ENCODE results near the gene PLAAT3. TPM values are rescaled to one million over a fixed set of nuclear protein-coding genes. Genes with fewer than 3 reads are reported as not detected.
"Not testable (repeated sequence)": the region's sequence is repeated elsewhere in the genome, so short reads cannot be mapped to it uniquely, and the experiment has no call there.

PLAAT3 gene
- total RNA-seq, 2 donors from 2014 or later, result 5.4 to 7.6 TPM

DNA sequence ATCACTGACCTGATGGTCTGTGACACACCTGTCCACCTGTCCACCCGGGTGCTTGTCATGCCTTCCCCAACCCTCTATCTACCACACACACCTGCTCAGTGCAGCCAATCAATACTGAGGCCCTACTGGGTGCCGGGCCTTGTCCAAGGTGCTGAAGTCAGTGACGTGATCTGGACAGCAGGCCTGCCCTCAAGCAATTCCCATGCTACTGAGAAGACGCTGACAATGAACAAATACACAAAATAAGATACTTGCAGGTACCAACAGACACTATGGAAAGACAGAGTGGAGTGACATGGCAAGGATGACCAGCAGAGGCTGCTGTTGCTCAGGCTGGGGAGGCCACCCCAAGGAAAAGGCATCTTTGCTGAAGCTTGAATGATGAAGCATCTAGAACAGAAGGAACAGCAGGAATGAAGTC is 21.2 kb downstream of the PLAAT3 start:
- H3K27me3 Mint-ChIP-seq, result no peaks in the 10 kb centered on the region
- no peak for ATAC-seq (replicated peaks)
- H3K4me1 Mint-ChIP-seq, result no peaks in the 10 kb centered on the region

DNA sequence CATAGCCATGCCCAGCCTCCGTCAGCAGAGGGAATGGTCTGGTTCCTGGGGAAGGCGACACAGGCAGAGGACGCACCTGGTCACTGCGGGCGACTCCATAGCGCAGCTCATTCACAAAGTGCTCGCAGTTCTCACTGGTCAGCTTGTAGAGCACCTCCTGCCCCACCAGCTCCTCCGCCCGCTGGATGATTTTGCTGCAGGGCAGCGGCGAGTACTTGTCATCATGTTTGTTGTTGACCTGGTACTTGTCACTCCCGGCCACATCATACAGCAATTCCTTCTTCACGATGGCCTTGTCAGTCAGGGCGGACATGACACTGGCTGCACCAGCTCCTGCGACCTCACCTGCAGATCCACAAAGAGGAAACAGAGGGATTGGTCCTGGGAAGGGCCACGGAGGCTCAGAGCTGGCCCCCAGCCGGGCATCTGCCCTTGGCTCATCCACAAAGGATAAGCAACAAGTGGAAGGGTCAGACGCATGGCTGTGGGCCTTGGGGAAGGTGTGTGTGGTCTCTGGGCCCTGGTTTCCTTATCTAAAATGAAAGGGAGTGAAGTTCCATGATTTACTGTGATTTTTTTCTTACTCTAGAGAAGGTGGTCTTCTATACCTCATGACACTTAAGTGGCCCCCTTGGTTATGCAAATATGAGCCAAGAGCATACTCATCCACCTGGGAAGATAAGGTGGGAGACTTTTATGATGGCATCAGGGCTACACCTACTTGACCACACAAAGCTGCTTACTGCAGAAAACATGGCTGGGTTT is 24.0 kb downstream of the PLAAT3 start:
- H3K27ac Mint-ChIP-seq, result no peak overlapping the region

More for the DNA sequence above, 21.2 kb downstream of the PLAAT3 start:
- Mint-ChIP-seq H3K9me3 (no peaks in the 10 kb centered on the region), H3K4me3 (no peak overlapping the region), H3K27ac (no peak overlapping the region), H3K36me3 (ENCODE audit: low read depth) (no peaks in the 10 kb centered on the region)

DNA sequence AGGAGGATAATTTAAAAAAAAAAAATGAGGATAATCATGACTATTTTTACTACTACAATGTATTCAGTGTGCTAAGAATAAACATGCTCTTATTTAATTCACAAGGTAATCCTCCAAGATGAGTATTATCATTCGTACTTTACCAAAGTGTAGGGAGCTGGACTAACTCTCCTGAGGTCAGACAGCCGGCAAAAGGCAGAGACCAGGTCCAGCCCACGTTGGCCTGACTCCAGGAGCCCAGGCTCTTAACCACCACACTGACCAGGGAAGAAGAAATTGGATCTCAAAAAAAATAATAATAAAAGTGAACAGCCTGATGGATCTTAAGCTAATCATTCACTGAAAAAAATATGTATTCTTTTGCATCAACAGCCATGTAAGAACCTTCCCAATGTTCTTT is 25.2 kb downstream of the PLAAT3 start:
- Mint-ChIP-seq H3K27me3 (no peaks in the 10 kb centered on the region), H3K36me3 (ENCODE audit: low read depth) (no peaks in the 10 kb centered on the region), H3K4me3 (no peak overlapping the region), H3K4me1 (no peaks in the 10 kb centered on the region), H3K27ac (no peak overlapping the region), H3K9me3 (no peaks in the 10 kb centered on the region)
- no peak for ATAC-seq (replicated peaks)

More for the DNA sequence above, 24.0 kb downstream of the PLAAT3 start:
- Mint-ChIP-seq H3K36me3 (ENCODE audit: low read depth) (no peaks in the 10 kb centered on the region), H3K4me3 (no peak overlapping the region), H3K9me3 (no peaks in the 10 kb centered on the region), H3K4me1 (no peaks in the 10 kb centered on the region), H3K27me3 (no peaks in the 10 kb centered on the region)
- no peak for ATAC-seq (replicated peaks)

DNA sequence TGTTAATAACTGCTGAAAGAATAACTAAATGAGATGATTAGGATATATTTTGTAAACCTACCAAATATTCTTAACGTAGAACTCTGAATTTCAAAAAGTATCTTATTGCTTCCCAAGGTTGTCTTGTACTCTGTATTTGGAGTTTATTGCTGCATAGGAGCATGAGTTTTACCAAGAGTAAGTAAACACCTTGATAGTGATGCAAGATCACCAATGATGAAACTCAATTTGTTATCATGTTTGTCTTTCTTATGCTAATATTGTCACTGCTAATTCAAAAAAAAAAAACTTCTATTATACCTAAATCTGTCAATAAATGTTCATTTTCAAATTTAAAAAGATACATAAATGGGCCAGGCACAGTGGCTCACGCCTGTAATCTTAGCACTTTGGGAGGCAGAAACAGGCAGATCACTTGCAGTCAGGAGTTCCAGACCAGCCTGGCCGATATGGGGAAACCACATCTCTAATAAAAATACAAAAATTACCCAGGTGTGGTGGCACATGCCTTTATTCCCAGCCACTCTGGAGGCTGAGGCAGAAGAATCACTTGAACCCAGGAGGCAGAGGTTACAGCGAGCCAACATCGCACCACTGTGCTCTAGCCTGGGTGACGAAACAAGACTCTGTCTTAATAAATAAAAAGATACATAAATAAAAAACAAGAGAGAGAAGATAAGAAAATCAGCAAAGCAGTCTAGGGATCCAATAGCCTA is 27.6 kb downstream of the PLAAT3 start:
- Mint-ChIP-seq H3K27ac (no peak overlapping the region), H3K27me3 (no peaks in the 10 kb centered on the region), H3K4me1 (peaks cover 9% of the 10 kb centered on the region), H3K4me3 (no peak overlapping the region), H3K36me3 (ENCODE audit: low read depth) (no peaks in the 10 kb centered on the region), H3K9me3 (peaks cover 7% of the 10 kb centered on the region)
- ATAC-seq (replicated peaks), result no peak

DNA sequence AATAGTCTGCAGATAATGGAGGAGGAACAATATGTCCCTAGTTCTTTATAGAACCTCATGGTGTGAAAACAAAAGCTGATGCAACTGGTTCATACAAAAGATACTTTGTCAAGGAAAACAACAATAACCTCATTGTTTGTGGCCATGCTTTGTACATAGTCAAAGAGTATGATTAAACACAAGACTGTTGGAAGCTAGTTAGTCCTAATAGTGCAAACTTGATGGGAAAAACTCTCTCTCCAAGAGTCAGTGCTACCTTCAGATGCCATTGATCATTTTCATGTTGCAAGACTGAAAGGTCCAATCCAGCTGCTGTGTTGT is 30.9 kb downstream of the PLAAT3 start:
- Mint-ChIP-seq H3K27ac (no peak overlapping the region), H3K36me3 (ENCODE audit: low read depth) (no peaks in the 10 kb centered on the region), H3K4me1 (peaks cover 9% of the 10 kb centered on the region), H3K9me3 (peaks cover 16% of the 10 kb centered on the region), H3K4me3 (no peak overlapping the region), H3K27me3 (no peaks in the 10 kb centered on the region)
- ATAC-seq (replicated peaks), result no peak

DNA sequence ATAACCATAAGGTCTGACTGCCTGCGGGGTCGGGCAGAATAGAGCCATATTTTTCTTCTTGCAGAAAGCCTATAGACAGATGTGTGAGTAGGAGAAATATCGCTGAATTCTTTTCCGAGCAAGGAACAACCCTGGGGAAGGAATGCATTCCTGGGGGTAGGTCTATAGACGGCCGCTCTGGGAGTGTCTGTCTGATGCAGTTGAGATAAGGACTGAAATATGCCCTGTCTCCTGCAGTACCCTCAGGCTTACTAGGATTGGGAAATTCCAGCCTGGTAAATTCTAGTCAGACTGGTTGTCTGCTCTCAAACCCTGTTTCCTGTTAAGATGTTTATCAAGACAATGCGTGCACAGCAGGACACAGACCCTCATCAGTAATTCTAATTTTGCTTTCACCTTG is 33.0 kb downstream of the PLAAT3 start:
- not testable (repeated sequence) for H3K27ac Mint-ChIP-seq; H3K4me3 Mint-ChIP-seq; H3K27me3 Mint-ChIP-seq; H3K4me1 Mint-ChIP-seq; ATAC-seq (replicated peaks); H3K36me3 Mint-ChIP-seq (ENCODE audit: low read depth)
- H3K9me3 Mint-ChIP-seq, result peaks cover 16% of the 10 kb centered on the region

DNA sequence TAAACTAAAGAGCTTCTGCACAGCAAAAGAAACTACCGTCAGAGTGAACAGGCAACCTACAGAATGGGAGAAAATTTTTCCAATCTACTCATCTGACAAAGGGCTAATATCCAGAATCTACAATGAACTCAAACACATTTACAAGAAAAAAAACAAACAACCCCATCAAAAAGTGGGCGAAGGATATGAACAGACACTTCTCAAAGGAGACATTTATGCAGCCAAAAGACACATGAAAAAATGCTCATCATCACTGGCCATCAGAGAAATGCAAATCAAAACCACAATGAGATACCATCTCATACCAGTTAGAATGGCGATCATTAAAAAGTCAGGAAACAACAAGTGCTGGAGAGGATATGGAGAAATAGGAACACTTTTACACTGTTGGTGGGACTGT is 35.4 kb downstream of the PLAAT3 start:
- H3K27me3 Mint-ChIP-seq, result not testable (repeated sequence)

DNA sequence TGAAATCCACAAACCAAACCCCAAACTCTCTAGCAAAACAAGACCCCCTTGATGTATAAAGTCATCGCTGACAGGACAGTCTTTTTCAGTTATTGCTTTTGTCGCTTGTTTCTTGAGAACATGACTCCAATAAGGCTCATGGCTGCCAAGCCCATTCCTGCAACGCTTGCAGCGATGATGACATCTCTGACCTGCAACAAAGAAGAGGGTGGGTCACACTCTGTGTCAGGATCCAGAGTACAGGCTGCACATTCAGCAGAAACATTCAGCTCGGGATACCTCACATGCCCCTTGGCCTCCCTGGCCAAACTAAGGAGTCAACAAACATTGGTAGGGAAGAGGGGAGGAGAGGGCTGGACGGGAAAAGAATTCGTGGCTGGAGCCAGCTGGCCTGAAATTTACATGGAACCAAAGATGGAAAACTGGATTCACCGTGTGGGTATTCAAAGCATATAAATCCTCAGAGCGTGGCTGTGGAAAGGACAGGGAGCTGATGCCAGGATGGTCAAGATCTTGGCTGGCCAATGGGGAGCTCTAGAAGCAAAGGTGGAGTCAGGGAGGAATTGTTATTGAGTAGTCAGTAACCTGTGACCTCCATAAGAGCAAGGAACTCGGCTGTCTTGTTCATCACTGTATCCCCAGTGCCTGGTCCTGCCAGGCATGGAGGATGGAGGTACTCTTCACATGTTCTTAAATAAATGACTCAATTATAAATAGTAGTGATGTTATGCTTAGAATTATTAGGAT is 39.2 kb downstream of the PLAAT3 start:
- no peaks in the 10 kb centered on the region for H3K9me3 Mint-ChIP-seq
- no peaks in the 10 kb centered on the region for H3K36me3 Mint-ChIP-seq (ENCODE audit: low read depth)
- no peak for ATAC-seq (replicated peaks)
- H3K4me3 Mint-ChIP-seq, result peak overlapping the region; percentile 71
- H3K4me1 Mint-ChIP-seq, result peaks cover 14% of the 10 kb centered on the region
- no peaks in the 10 kb centered on the region for H3K27me3 Mint-ChIP-seq
- peak overlapping the region; percentile 93 for H3K27ac Mint-ChIP-seq

More for the DNA sequence above, 35.4 kb downstream of the PLAAT3 start:
- H3K36me3 Mint-ChIP-seq (ENCODE audit: low read depth); ATAC-seq (replicated peaks); H3K27ac Mint-ChIP-seq; H3K4me3 Mint-ChIP-seq: not testable (repeated sequence)
- peaks cover 22% of the 10 kb centered on the region for H3K4me1 Mint-ChIP-seq
- H3K9me3 Mint-ChIP-seq, result peaks cover 16% of the 10 kb centered on the region

DNA sequence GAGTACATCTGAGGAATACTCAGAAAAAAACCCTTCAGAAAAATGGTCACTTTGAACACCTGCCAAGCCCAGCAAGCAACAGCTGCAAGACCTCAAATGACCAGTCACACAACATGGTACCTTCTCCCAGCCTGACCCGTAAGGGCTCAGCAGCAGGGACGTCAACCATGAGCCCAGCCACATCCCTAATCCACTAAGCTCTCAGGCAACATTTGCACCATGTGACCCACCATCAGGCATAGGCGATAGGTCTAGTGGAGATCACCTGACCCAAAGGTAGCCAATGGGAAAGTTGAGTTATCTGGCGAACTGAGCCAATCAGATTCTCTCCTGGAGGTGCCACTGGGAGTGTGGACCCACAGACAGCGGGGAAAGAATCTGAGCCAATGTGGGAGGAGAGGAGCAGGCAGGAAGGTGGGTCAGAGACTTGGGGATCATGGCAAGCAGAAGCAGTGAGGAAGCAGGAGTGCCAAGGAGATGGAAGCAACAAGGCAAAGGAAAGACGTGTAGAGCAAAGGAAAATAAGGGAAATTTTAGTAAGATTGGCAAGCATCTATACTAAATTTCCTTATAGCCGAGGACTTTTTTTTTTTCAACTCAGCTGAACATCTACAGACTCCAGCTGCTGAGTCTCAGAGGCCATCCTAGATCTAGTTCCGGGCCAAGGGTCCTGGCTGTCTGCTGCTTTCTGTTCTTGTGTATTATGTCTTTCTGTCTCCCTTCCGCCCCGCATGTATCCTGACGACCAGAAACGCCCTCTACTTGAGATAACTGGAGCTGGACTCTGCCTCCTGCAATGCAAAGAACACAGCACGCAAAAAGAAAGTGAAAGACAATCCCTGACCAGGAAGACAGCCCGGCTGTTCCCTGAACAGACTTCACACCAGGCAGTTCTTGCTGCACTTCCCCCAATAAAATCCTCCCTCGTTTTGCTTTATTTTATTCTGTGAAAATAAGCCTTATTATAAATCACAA is 40.1 kb downstream of the PLAAT3 start:
- H3K4me1 Mint-ChIP-seq, result peaks cover 14% of the 10 kb centered on the region
- H3K4me3 Mint-ChIP-seq, result peak overlapping the region; percentile 71
- no peaks in the 10 kb centered on the region for H3K36me3 Mint-ChIP-seq (ENCODE audit: low read depth)
- ATAC-seq (replicated peaks), result peak; percentile 83
- peak overlapping the region; percentile 93 for H3K27ac Mint-ChIP-seq
- no peaks in the 10 kb centered on the region for H3K27me3 Mint-ChIP-seq
- no peaks in the 10 kb centered on the region for H3K9me3 Mint-ChIP-seq

DNA sequence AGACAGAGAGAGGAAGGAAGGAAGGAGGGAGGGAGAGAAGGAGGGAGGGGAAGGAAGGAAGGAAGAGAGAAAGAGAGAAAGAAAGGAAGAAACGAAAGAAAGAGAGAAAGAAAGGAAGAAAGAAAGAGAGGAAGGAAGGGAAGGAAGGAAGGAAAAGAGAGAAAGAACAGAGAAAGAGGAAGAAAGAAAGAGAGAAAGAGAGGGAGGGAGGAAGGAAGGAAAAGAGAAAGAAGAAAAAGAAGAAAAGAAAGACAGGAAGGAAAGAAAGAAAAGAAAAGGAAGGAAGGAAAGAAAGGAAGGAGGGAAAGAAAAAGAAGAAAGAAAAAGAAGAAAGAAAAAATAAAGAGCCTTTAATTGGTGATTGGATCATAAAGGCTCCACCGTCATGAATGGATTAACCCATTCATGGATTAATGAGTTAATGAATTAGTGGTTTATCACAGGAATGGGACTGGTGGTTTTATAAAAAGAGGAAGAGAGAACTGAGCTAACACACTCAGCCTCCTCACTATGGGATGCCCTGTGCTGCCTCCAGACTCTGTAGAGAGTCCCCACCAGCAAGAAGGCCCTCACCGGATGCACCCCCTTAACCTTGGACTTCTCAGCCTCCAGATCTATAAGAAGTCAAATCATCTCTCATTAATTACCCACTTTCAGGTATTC is 42.1 kb downstream of the PLAAT3 start:
- Mint-ChIP-seq H3K4me3 (no peak overlapping the region), H3K9me3 (no peaks in the 10 kb centered on the region), H3K27ac (peak overlapping the region; percentile 61), H3K36me3 (ENCODE audit: low read depth) (no peaks in the 10 kb centered on the region), H3K27me3 (no peaks in the 10 kb centered on the region), H3K4me1 (peaks cover 14% of the 10 kb centered on the region)
- ATAC-seq (replicated peaks), result no peak

DNA sequence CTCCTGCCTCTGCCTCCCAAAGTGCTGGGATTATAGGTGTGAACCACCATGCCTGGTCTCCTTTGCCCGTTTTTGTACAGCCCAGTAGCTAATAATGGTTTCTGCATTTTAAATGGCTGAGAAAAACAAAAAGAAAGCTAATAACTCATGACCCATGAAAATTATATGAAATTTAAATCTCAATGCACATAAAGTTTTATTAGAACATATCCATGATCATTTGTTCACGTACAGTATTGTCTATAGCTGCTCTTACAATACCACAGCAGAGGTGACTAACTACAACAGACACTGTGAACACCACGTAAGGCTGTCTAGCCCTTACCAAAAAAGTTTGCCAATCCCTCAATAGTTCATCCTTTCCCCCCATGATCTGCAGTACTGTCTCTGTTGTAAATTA is 44.7 kb downstream of the PLAAT3 start:
- Mint-ChIP-seq H3K9me3 (no peaks in the 10 kb centered on the region), H3K36me3 (ENCODE audit: low read depth) (no peaks in the 10 kb centered on the region), H3K27ac (no peak overlapping the region), H3K4me1 (peaks cover 18% of the 10 kb centered on the region), H3K4me3 (no peak overlapping the region), H3K27me3 (no peaks in the 10 kb centered on the region)
- no peak for ATAC-seq (replicated peaks)

DNA sequence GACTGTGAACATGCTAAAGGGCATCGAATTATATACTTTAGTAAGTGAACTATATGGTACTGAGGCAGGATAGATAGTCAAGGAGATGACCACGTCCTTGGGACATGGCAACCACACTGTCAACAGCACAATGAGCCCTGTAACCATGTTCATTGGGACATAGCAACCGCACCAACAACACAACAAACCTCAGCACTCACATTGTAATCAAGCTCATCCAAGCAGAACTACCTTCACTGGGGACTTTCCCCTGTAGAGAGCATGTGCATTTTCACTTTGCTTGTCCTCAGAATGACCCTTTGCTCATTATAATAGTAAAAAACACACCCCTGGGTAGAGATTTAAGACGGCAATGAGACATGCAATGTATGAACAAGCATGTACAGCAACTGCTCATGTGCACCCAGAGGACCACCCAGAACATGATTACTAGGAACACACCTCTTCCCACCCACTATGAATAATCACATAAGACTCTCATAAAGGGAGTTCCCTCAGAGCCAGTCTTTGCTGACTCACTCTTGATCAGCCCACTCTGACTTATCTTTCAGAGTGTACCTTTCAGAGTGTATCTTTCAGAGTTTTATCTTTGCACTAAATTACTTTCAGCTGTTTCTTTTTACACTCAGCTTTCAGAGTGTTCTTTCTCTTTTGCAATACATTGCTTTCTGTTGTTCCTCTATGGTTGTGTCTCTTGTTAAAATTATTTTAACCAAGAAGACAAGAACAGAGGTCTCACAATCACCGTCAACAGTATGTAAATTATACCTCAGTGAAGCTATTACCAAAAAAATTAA is 47.0 kb downstream of the PLAAT3 start:
- Mint-ChIP-seq H3K36me3 (ENCODE audit: low read depth) (no peaks in the 10 kb centered on the region), H3K27ac (peak overlapping the region; percentile 96), H3K4me3 (peak overlapping the region; percentile 66), H3K4me1 (peaks cover 20% of the 10 kb centered on the region), H3K9me3 (no peaks in the 10 kb centered on the region), H3K27me3 (no peaks in the 10 kb centered on the region)
- peak; percentile 86 for ATAC-seq (replicated peaks)

DNA sequence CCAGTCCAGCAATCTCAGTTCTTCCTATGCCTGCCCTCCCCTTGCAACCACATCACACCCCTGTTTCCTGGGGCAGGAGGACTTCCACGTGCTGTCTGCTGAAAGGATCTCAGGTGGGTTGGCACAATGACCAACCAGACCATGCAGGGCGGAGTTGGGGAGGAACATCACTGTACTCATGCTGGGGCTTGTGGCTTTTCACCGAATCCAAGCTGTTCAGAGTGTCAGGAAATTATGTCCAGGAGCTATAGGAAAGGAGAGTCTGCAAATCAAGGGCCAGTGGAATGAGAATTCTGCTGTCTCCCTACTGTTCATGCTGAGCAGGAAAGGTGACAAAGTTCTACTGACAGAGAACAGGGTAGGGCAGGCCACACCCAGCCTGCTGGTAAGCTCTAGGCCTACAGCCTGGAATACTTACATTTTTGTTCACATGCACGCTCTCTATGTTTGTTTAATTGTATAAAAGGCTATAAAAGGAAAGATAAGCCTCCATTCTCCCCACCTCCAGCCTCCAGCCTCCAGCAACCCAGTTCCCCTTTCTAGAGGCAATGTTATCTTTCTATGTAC is 49.4 kb downstream of the PLAAT3 start:
- Mint-ChIP-seq H3K27me3 (no peaks in the 10 kb centered on the region), H3K4me3 (no peak overlapping the region), H3K36me3 (ENCODE audit: low read depth) (no peaks in the 10 kb centered on the region), H3K4me1 (peaks cover 20% of the 10 kb centered on the region), H3K9me3 (no peaks in the 10 kb centered on the region), H3K27ac (peak overlapping the region; percentile 49)
- no peak for ATAC-seq (replicated peaks)
